Measurements from ENCODE around the gene SIX1.

DNA sequence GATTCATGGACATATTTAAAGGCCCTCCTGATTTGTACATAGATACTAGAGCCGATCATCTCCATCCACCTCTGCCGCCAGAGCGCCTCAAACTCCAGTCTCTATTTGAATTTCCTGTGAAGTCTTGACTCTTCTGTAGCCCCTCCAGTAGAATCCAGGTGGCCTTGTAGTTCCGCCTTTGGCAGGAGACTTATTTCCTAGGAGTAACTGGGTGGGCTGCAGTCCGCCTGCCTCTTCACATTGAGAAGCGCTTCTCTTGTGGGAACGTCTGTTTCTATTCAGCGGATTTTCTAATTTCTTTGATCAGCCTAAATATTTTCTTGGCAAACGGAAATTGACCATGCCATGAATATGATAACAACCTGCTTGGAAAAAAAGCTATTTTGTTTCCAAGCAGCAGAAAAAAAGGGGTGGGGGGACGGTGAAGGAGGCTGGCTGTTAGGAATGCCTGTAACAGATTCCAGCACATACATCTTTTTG lies 9.0 kb upstream of the SIX1 start:
- TF ChIP-seq, protein P1, sequence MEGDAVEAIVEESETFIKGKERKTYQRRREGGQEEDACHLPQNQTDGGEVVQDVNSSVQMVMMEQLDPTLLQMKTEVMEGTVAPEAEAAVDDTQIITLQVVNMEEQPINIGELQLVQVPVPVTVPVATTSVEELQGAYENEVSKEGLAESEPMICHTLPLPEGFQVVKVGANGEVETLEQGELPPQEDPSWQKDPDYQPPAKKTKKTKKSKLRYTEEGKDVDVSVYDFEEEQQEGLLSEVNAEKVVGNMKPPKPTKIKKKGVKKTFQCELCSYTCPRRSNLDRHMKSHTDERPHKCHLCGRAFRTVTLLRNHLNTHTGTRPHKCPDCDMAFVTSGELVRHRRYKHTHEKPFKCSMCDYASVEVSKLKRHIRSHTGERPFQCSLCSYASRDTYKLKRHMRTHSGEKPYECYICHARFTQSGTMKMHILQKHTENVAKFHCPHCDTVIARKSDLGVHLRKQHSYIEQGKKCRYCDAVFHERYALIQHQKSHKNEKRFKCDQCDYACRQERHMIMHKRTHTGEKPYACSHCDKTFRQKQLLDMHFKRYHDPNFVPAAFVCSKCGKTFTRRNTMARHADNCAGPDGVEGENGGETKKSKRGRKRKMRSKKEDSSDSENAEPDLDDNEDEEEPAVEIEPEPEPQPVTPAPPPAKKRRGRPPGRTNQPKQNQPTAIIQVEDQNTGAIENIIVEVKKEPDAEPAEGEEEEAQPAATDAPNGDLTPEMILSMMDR (conservative IDR thresholded peaks at IDR 0.05; ENCODE audit: low read length) = no peak
- no peak for TF ChIP-seq EZH2phosphoT487 (IDR thresholded peaks at IDR 0.05; ENCODE audit: borderline replicate concordance)

Measured in Loucy (cell line).